ENCODE data around the gene HTRA3. TPM values are rescaled to one million over a fixed set of nuclear protein-coding genes. Genes with fewer than 3 reads are reported as not detected.
A peak's percentile ranks its signal among the peaks of the same experiment; 100 is the strongest.

The HTRA3 gene
- total RNA-seq, 1 donor from 2014 or later: 0.16 TPM

DNA sequence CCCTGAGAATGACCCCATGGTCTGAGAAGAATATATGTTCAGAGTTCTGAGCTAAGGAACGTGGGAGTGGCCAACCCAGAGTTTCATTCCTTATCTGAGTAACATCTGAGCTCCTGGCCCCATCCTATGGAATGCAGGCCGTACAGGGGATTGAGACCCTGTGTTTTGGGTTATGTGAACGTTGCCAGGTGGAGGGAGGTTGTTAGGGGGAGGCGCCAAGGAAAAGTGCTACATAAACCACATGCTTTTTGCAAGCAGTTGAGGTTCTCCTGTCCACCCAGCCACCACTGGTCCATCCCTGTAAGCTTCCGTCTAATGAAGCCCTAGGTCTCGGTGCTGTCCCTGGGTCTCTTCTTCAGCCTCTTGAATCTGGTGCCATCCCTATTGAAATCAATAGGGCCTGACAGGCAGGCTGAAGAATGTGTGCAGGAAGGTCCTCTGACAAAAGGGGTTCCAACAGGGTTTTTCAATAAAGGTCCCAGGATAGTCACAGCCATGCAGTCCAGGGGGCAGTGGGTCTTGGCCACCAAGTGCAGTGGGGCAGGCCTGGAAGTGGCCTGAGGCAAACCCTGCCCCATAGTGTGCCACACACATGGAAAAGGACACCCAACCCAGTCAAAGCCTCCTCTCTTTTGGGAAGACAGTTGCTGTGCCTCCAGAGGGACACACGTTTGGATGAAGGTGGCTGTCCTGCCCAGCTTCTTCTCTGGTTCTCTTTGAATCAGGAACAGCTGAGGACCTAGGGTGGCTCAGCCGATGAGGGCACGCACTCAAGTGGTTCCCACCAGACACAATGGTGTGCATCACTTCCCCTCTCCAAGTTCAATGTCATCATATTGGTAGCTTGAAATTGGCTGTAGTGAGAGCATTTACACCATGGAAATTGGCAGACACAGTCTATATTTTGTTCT, 53.5 kb downstream of the HTRA3 start:
- DNase-seq (ENCODE audit: extremely low spot score, unreplicated experiment): peak; percentile 73
- H3K36me3 Mint-ChIP-seq (ENCODE audit: unreplicated experiment): no peaks in the 10 kb centered on the region
- no peaks in the 10 kb centered on the region for H3K27me3 Mint-ChIP-seq (ENCODE audit: unreplicated experiment)
- no peak overlapping the region for H3K27ac Mint-ChIP-seq (ENCODE audit: unreplicated experiment)
- TF ChIP-seq, protein P1, sequence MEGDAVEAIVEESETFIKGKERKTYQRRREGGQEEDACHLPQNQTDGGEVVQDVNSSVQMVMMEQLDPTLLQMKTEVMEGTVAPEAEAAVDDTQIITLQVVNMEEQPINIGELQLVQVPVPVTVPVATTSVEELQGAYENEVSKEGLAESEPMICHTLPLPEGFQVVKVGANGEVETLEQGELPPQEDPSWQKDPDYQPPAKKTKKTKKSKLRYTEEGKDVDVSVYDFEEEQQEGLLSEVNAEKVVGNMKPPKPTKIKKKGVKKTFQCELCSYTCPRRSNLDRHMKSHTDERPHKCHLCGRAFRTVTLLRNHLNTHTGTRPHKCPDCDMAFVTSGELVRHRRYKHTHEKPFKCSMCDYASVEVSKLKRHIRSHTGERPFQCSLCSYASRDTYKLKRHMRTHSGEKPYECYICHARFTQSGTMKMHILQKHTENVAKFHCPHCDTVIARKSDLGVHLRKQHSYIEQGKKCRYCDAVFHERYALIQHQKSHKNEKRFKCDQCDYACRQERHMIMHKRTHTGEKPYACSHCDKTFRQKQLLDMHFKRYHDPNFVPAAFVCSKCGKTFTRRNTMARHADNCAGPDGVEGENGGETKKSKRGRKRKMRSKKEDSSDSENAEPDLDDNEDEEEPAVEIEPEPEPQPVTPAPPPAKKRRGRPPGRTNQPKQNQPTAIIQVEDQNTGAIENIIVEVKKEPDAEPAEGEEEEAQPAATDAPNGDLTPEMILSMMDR (IDR thresholded peaks at IDR 0.05): no peak
- no peaks in the 10 kb centered on the region for H3K4me1 Mint-ChIP-seq (ENCODE audit: unreplicated experiment)
- no peak overlapping the region for H3K4me3 Mint-ChIP-seq (ENCODE audit: unreplicated experiment)
- peaks cover 6% of the 10 kb centered on the region for H3K9me3 Mint-ChIP-seq (ENCODE audit: unreplicated experiment)

DNA sequence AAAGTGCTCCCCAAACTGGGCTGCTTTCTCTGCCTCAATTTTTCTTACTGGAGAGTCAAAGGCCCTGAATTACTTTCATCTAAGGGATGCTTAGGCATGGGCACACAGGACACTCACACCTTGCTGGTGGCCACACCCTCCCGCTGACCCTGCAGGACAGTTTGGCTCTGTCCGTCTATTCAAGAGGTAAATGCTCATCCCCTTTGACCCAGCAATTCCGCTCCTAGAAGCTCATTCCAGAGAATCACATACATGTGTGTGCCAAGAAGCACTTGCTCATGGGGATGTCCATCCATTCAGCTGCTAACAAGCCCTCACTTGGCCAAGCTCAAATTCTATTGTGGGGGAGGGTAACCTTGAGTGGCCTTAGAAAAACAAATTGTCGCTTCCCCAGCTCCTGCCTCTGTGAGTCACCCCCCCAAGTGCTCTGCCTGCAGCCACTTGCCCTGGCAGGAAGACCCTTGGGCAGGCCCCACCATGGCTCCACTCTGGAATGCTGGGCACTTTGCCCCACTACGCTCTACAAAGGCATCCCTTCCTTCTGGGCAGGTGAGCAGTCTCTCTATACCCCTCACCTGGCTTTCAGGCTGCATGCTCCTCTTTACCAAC, 54.5 kb downstream of the HTRA3 start:
- peak; percentile 64 for DNase-seq (ENCODE audit: extremely low spot score, unreplicated experiment)
- no peaks in the 10 kb centered on the region for H3K36me3 Mint-ChIP-seq (ENCODE audit: unreplicated experiment)
- TF ChIP-seq, protein P1 (IDR thresholded peaks at IDR 0.05): no peak
- H3K4me1 Mint-ChIP-seq (ENCODE audit: unreplicated experiment): no peaks in the 10 kb centered on the region
- no peak overlapping the region for H3K27ac Mint-ChIP-seq (ENCODE audit: unreplicated experiment)
- H3K27me3 Mint-ChIP-seq (ENCODE audit: unreplicated experiment): peaks cover 3% of the 10 kb centered on the region
- H3K9me3 Mint-ChIP-seq (ENCODE audit: unreplicated experiment): peaks cover 6% of the 10 kb centered on the region
- no peak overlapping the region for H3K4me3 Mint-ChIP-seq (ENCODE audit: unreplicated experiment)

DNA sequence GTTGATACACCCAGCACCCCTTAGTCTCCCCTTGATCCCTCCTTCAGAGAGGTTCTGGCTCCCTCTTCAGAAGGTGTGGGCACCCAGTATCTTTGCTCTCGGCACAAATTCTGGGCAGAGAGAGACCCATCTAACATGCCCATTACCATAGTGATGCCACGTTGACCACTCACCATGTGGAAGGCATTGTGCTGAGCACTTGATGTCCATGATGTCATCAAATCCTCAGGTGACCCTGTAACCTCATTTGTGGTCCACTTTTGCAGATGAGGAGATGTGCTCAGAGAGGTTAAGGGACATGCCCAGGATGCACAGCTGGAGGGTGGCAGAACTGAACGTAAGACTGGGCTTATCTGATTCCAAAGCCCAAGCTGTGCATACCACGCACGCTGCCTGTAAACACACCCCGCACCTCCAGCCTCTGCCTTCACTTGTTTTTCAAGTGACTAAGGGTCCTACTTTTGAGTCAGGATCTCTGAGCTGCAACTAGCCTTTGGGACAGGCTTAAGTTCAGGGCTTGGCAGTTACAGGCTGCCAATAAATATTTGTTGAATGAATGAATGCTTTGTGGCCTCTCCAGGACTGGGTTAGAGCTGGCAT, 55.2 kb downstream of the HTRA3 start:
- Mint-ChIP-seq H3K4me1 (ENCODE audit: unreplicated experiment) (no peaks in the 10 kb centered on the region), H3K4me3 (ENCODE audit: unreplicated experiment) (no peak overlapping the region), H3K9me3 (ENCODE audit: unreplicated experiment) (peaks cover 6% of the 10 kb centered on the region), H3K27me3 (ENCODE audit: unreplicated experiment) (peaks cover 3% of the 10 kb centered on the region), H3K36me3 (ENCODE audit: unreplicated experiment) (no peaks in the 10 kb centered on the region), H3K27ac (ENCODE audit: unreplicated experiment) (no peak overlapping the region)
- peak; percentile 71 for DNase-seq (ENCODE audit: extremely low spot score, unreplicated experiment)
- TF ChIP-seq, protein P1 (IDR thresholded peaks at IDR 0.05): no peak

DNA sequence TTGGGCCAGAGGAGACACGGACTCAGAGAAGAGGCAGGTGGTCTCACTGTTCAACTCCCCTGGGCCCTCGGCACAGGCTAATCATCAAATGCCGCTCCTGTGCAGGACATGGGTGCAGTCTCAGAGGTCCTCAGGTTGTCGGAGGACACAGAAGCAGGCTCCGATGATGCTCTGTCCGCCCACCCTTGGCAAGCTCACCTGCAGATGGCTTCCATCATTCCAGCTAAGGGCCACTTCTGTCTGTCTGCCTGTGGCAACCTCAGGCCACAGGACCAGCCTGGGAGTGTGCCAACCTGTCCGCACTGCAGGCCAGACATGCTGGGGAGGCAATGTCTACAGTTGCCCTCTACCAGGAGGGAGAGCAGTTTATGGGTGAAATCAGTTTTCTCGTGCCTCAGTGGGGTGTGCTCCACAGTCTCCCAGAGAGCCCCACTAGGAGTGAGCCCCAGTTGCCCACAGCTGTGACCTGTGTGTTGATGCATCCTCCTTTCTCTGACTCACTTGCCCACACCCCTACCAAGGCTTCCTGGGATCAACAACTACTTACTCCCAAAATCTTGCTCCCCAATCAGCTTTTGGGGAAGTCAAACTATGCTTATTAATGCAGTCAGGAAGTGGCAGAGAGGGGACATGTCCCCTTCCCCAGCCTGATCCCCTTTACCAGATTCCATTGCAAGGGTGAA, 55.9 kb downstream of the HTRA3 start:
- Mint-ChIP-seq H3K9me3 (ENCODE audit: unreplicated experiment) (peaks cover 6% of the 10 kb centered on the region), H3K27ac (ENCODE audit: unreplicated experiment) (no peak overlapping the region), H3K27me3 (ENCODE audit: unreplicated experiment) (peaks cover 3% of the 10 kb centered on the region), H3K4me3 (ENCODE audit: unreplicated experiment) (no peak overlapping the region), H3K36me3 (ENCODE audit: unreplicated experiment) (no peaks in the 10 kb centered on the region), H3K4me1 (ENCODE audit: unreplicated experiment) (no peaks in the 10 kb centered on the region)
- TF ChIP-seq, protein P1 (IDR thresholded peaks at IDR 0.05): no peak
- peak; percentile 66 for DNase-seq (ENCODE audit: extremely low spot score, unreplicated experiment)
